ENCODE results near the gene TSC22D1.

Gene TSC22D1

DNA sequence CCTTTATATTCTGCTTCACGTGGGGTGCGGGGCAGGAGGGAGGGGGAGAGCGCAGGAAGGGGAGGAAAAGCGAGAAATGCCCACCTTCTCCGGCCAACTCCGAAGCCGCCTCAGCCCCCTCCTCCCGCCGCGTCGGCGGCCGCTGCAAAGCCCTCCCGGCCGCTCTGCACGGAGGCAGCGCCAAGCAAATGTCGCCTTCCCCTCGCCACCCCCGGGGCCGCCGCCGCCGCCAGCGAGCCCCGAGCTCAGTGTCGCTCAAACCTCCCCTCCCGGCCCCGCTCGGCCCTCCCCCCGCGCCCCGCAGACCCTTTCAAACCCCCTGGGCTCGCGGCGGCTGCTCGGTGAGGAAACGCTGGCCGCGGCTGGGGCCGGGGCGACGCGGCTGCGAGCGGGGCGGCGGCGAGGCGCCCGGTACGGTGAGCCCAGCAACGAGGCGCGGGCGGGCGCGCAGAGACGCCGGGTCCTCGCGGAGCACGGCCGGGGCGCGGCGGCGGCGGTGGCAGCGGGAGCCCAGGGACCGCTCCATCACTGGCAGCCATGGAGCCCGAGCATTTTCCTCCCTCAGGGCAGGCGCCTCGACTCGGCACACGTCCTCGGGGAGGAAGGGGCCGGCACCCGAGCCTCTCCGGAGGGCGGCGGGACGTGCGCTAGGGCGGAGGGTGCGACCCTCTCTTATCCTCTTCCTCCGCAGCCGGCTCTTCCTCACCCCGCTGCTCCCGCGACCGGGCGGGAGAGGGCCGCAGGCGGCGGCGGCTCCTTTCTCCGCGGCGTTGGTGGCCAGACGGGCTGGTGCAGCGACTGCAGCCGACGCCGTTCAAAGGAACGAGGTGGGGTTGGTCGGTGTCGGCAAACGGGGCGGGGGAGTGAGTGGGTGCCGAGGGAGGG is 463 bp upstream of the TSC22D1 start:
- Mint-ChIP-seq H3K9me3 (no peaks in the 10 kb centered on the region), H3K4me3 (peak overlapping the region; percentile 96), H3K4me1 (peaks cover 60% of the 10 kb centered on the region), H3K27ac (peak overlapping the region; percentile 84), H3K36me3 (ENCODE audit: low read depth) (peaks cover 5% of the 10 kb centered on the region), H3K27me3 (ENCODE audit: low read depth, poor library complexity) (no peaks in the 10 kb centered on the region)
- peak; percentile 63 for DNase-seq
- TF ChIP-seq, protein P1, sequence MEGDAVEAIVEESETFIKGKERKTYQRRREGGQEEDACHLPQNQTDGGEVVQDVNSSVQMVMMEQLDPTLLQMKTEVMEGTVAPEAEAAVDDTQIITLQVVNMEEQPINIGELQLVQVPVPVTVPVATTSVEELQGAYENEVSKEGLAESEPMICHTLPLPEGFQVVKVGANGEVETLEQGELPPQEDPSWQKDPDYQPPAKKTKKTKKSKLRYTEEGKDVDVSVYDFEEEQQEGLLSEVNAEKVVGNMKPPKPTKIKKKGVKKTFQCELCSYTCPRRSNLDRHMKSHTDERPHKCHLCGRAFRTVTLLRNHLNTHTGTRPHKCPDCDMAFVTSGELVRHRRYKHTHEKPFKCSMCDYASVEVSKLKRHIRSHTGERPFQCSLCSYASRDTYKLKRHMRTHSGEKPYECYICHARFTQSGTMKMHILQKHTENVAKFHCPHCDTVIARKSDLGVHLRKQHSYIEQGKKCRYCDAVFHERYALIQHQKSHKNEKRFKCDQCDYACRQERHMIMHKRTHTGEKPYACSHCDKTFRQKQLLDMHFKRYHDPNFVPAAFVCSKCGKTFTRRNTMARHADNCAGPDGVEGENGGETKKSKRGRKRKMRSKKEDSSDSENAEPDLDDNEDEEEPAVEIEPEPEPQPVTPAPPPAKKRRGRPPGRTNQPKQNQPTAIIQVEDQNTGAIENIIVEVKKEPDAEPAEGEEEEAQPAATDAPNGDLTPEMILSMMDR (IDR thresholded peaks at IDR 0.05), result no peak

DNA sequence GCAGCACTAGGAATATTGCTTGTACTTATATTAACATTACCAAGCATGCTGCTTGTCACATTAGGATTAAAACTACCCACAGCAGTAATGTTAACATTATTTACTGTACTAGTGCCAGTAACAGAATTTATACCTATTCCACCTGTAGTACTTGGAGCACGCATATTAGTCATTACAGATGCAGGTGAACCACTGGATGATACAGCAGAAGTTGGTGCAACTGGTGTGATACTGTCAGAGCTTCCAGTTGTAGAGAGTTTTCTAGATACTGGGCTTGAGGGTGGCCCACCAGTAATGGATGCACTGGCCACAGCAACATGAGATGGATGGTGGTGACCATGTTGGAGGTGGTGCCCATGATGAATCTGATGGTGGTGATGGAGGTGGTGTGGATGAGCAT is 1.1 kb downstream of the TSC22D1 start:
- Mint-ChIP-seq H3K4me3 (peak overlapping the region; percentile 96), H3K27me3 (ENCODE audit: low read depth, poor library complexity) (no peaks in the 10 kb centered on the region), H3K4me1 (peaks cover 60% of the 10 kb centered on the region), H3K27ac (no peak overlapping the region), H3K9me3 (no peaks in the 10 kb centered on the region), H3K36me3 (ENCODE audit: low read depth) (peaks cover 5% of the 10 kb centered on the region)
- DNase-seq, result no peak
- TF ChIP-seq, protein P1 (IDR thresholded peaks at IDR 0.05), result no peak

DNA sequence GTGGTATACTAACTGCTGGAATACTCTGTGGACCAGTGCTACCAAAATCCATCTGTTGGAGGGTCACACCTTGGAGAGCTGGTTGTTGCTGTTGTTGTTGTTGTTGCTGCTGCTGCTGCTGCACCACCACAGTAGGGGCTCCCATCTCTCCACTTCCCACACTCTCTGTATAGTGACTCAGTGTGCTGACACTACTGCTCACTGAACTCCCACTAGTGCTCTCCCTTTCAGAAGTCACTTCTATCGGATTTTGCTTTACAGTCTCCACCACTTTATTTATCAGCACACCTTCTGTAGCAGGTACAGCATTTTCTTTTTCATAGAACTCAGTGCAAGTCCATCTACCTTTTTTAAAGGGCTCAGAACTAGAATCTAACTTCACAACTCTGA is 1.7 kb downstream of the TSC22D1 start:
- Mint-ChIP-seq H3K4me3 (peak overlapping the region; percentile 96), H3K27ac (no peak overlapping the region), H3K36me3 (ENCODE audit: low read depth) (peaks cover 10% of the 10 kb centered on the region), H3K27me3 (ENCODE audit: low read depth, poor library complexity) (no peaks in the 10 kb centered on the region), H3K9me3 (no peaks in the 10 kb centered on the region), H3K4me1 (peaks cover 59% of the 10 kb centered on the region)
- TF ChIP-seq, protein P1 (IDR thresholded peaks at IDR 0.05), result peak; percentile 5
- DNase-seq, result no peak

DNA sequence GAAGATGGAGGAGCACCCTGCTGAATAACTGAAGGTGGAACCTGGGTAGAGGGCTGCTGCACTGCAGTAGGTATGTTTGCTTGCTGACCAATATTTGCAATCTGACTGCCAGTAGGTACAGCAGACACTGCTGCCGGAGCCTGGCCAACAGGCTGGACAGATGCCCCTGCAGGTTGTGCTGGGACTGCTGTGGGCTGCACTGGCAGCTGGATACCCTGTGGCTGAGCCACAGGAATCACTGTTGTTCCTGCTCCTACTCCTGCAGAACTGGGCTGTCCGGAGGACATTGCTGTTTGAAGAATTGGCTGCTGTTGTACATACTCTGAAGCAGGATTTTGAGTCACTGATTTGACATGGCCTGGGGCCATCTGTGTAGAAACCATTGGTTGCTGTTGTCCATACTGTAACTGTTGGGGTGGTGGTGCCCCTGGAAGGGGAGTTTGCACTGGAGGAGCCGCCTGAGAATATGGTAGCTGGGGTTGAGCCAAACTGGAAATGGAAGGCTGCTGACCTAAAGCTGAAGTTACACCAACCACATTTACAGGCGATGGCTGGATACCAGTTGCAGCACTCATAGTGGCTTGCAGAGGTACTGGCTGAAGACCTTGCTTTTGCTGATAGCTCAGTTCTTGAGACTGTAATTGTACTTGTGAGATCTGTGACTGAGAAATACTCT is 2.2 kb downstream of the TSC22D1 start:
- Mint-ChIP-seq H3K36me3 (ENCODE audit: low read depth) (peaks cover 13% of the 10 kb centered on the region), H3K27me3 (ENCODE audit: low read depth, poor library complexity) (no peaks in the 10 kb centered on the region), H3K4me1 (peaks cover 58% of the 10 kb centered on the region), H3K27ac (no peak overlapping the region), H3K9me3 (no peaks in the 10 kb centered on the region), H3K4me3 (peak overlapping the region; percentile 96)
- TF ChIP-seq, protein P1 (IDR thresholded peaks at IDR 0.05), result no peak
- peak; percentile 3 for DNase-seq

DNA sequence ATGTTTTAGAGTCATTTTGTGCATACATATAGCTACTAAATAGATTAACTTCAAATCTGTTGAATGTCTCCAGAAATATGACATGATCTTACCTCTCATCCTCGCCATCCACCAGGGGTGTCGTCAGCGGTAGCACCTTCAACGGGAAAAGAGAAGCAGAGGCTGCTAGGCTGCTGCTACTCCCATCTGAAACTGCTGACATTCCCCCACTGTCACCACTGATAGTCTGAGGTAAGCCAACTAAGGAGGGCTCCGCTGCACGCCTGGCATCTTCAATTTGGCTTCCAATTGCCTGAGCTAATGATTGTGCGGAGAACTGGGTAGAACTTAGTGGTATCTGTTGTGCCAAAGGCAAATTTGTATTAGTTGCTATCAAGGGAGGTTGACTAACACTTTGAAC is 3.1 kb downstream of the TSC22D1 start:
- peaks cover 1% of the 10 kb centered on the region for H3K9me3 Mint-ChIP-seq
- peaks cover 55% of the 10 kb centered on the region for H3K4me1 Mint-ChIP-seq
- H3K27ac Mint-ChIP-seq, result no peak overlapping the region
- H3K27me3 Mint-ChIP-seq (ENCODE audit: low read depth, poor library complexity), result no peaks in the 10 kb centered on the region
- DNase-seq, result peak; percentile 8
- TF ChIP-seq, protein P1 (IDR thresholded peaks at IDR 0.05), result no peak
- peaks cover 22% of the 10 kb centered on the region for H3K36me3 Mint-ChIP-seq (ENCODE audit: low read depth)
- H3K4me3 Mint-ChIP-seq, result peak overlapping the region; percentile 96

Data from nephron progenitor cell (in vitro differentiated cells).